Measurements from ENCODE around the gene OXSR1. TPM values are rescaled to one million over a fixed set of nuclear protein-coding genes. Genes with fewer than 3 reads are reported as not detected.

Gene OXSR1
- total RNA-seq, 4 donors from 2014 or later, result 17.3 to 49.7 (median 28.7) TPM

DNA sequence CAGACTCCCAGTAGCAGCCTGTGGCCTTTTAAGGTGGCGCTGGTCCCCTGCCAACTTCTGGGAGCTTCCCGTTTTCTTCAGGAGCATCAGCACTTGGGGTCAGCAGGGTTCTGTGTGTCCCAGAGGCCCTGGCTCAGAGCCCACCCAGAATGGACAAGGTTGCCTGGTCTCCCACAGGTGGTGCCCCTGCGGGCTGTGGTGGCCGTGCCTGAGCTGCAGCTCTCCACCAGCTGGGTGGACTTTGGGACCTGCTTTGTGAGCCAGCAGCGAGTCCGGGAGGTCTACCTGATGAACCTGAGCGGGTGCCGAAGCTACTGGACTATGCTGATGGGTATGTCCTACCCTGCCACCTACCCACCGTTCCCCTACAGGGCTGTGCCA is 43.9 kb upstream of the OXSR1 start:
- no peaks in the 10 kb centered on the region for H3K27me3 ChIP-seq
- no peak overlapping the region for H3K27ac ChIP-seq
- DNase-seq, result peak in 1 of 3 donors; percentile 44
- no peak overlapping the region for H3K4me3 ChIP-seq
- H3K4me1 ChIP-seq, result no peaks in the 10 kb centered on the region
- TF ChIP-seq CTCF (IDR thresholded peaks at IDR 0.05) (no peak), POLR2A (IDR thresholded peaks at IDR 0.05) (no peak)
- H3K36me3 ChIP-seq, result peaks cover 0 to 70% (median 0%) of the 10 kb centered on the region in 3 donors
- no peaks in the 10 kb centered on the region for H3K9me3 ChIP-seq

DNA sequence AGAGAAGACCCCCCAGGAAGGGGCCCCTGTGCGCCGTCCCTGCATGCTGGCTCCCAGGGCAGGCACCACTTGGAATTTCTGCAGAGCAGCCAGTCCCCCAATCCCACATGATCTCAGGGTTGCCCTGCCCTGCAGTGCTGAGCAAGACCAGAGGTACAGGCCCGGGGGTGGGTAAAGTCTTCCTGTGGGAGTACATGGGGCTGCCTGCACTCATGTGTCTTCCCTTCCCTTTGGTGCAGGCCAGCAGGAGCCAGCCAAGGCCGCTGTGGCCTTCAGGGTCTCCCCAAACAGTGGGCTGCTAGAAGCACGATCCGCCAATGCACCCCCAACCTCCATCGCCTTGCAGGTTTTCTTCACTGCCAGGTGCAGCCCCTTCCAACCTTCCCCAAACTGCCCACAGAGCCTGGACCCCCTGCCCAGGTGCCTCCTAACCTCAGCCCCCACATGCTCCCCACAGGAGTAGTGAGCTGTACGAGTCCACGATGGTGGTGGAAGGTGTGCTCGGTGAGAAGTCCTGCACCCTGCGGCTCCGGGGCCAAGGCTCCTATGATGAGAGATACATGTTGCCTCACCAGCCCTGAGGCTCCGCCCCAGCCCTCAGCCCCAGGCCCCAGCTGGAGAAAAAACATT is 43.4 kb upstream of the OXSR1 start:
- Histone ChIP-seq H3K9me3 (no peaks in the 10 kb centered on the region), H3K27me3 (no peaks in the 10 kb centered on the region), H3K27ac (no peak overlapping the region), H3K4me3 (no peak overlapping the region), H3K36me3 (peaks cover 0 to 75% (median 0%) of the 10 kb centered on the region in 3 donors), H3K4me1 (no peaks in the 10 kb centered on the region)
- TF ChIP-seq CTCF (IDR thresholded peaks at IDR 0.05), result no peak
- TF ChIP-seq POLR2A (IDR thresholded peaks at IDR 0.05), result no peak
- peak in 1 of 3 donors; percentile 42 for DNase-seq

GRCh38 chr3:38122712-38123290 is 42.5 kb upstream of the OXSR1 start:
- no peak for DNase-seq
- no peaks in the 10 kb centered on the region for H3K4me1 ChIP-seq
- no peak overlapping the region for H3K4me3 ChIP-seq
- no peaks in the 10 kb centered on the region for H3K9me3 ChIP-seq
- H3K27ac ChIP-seq, result no peak overlapping the region
- H3K36me3 ChIP-seq, result peaks cover 0 to 84% (median 0%) of the 10 kb centered on the region in 3 donors
- no peaks in the 10 kb centered on the region for H3K27me3 ChIP-seq
- TF ChIP-seq CTCF (IDR thresholded peaks at IDR 0.05) (no peak), POLR2A (IDR thresholded peaks at IDR 0.05) (no peak)

DNA sequence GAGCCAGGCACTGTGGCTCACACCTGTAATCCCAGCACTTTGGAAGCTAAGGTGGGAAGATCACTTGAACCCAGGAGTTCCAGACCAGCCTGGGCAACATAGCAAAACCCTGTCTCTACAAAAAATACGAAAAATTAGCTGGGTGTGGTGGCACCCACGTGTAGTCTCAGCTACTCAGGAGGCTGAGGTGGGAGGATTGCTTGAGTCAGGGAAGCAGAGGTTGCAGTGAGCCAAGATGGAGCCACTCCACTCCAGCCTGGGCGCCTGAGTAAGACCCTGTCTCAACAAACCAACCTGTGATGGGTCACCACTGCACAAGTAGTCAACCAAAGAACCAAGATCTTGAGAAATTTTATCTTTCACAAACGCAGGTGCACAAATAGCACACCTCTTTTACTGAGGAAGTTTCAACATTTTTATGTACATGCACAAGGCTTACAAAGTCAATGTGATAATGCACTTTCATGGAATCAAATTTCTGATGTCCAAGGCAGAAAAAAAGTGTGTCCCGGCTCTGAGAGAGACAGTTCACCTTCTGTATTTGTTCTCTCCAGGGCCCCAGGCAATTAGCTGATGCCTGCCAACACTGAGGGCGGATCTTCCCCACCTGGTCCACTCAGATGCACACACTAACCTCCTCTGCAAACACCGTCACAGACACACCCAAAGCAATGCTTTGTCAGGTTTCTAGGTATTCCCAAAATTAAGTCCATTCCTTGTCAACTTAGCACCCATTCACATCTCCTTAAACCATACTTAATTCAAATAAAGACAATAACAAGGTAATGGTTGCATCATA is 40.8 kb upstream of the OXSR1 start:
- Histone ChIP-seq H3K27ac (peak overlapping the region in 1 of 4 donors; percentile 7), H3K4me3 (no peak overlapping the region), H3K36me3 (peaks cover 0 to 97% (median 0%) of the 10 kb centered on the region in 3 donors), H3K9me3 (no peaks in the 10 kb centered on the region), H3K27me3 (no peaks in the 10 kb centered on the region), H3K4me1 (peaks cover 0 to 3% (median 0%) of the 10 kb centered on the region in 4 donors)
- no peak for TF ChIP-seq CTCF (IDR thresholded peaks at IDR 0.05)
- no peak for TF ChIP-seq POLR2A (IDR thresholded peaks at IDR 0.05)
- peak in 1 of 3 donors; percentile 10 for DNase-seq

DNA sequence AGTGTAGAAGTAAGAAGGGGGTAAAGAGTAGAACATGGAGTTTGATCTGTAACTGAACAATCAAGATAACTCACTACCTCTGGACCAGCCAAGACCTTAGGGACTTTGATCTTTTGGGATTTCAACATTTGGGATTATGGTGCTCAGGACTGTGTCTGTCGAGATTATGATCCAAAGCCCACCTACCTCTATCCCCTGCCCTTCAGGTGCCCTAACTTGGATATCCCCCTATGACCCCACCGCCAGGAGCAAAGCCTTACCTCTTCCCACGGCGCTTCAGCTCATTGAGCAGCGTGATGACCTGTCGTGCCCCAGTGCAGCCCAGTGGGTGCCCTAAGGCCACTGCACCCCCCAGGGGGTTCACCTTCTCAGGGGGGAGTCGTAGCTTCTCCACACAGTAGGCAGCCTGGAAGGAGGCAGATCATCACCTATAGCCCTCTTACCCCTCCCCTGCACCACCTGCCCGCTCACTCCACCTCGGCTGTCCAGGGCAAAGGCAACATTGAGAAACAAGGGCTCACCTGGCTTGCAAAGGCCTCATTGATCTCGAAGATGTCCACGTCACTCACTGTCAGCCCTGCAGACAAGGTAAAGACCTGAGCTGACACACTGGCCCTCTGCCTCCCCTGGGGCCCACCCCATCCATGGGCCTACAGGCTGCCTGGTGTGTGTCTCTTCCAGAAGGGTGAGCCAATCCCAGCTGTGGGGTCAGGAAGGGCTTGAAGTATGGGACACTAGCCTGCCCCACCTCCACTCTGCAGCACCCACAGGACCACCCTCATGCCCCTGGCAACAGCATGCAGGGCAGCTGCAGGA is 39.8 kb upstream of the OXSR1 start:
- Histone ChIP-seq H3K27me3 (no peaks in the 10 kb centered on the region), H3K9me3 (no peaks in the 10 kb centered on the region), H3K27ac (peak overlapping the region in 1 of 4 donors; percentile 37), H3K4me1 (peaks cover 0 to 8% (median 2%) of the 10 kb centered on the region in 4 donors), H3K4me3 (no peak overlapping the region), H3K36me3 (peaks cover 0 to 92% (median 0%) of the 10 kb centered on the region in 3 donors)
- TF ChIP-seq POLR2A (IDR thresholded peaks at IDR 0.05) (no peak), CTCF (IDR thresholded peaks at IDR 0.05) (no peak)
- DNase-seq, result peak; percentile 5 to 51 (median 48)

Measured in Peyer's patch (tissue), 4 donors.